SU-DHL-6 (cell line): Measurements from ENCODE around the gene BSCL2.

Experiments used
- H2AFZ ChIP-seq: fragments of 200-600 bp; sonication (generic); 2 replicates; pipeline ENCODE4 v1.6.1; 2014; ENCODE audit warnings: low read depth, mild to moderate bottlenecking, moderate library complexity, mixed read lengths, antibody characterized with exemption, low read length; ENCODE audit not compliant: severe bottlenecking
- H3F3A ChIP-seq: fragments of 200-600 bp; shearing (Covaris generic); 2 replicates; pipeline ENCODE4 v1.6.0; 2016; ENCODE audit warnings: antibody characterized with exemption, mild to moderate bottlenecking; ENCODE audit not compliant: insufficient read depth
- H3K27ac ChIP-seq: fragments of 200-600 bp; sonication (generic); 2 replicates; pipeline ENCODE4 v1.5.1; 2016; ENCODE audit warnings: low read depth, mild to moderate bottlenecking, low read length, moderate library complexity, mixed read lengths
- H3K27me3 ChIP-seq: fragments of 200-600 bp; sonication (generic), shearing (Covaris generic); 2 replicates; pipeline ENCODE4 v1.6.0; 2014; ENCODE audit warnings: mild to moderate bottlenecking, low read length
- H3K36me3 ChIP-seq: fragments of 200-600 bp; sonication (generic); 2 replicates; pipeline ENCODE4 v1.6.1; 2014; ENCODE audit warnings: mild to moderate bottlenecking, low read length, mixed read lengths
- H3K4me2 ChIP-seq: fragments of 300-600, 200-600 bp; shearing (Covaris generic), sonication (generic); 2 replicates; pipeline ENCODE4 v1.6.0; 2014; ENCODE audit warnings: low read length, low read depth, mild to moderate bottlenecking; ENCODE audit not compliant: poor library complexity, severe bottlenecking
- H3K4me3 ChIP-seq: fragments of 200-600 bp; sonication (generic); 2 replicates; pipeline ENCODE4 v1.5.1; 2014; ENCODE audit warnings: antibody characterized with exemption, low read length, mild to moderate bottlenecking, mixed read lengths; ENCODE audit not compliant: insufficient read depth, poor library complexity, severe bottlenecking
- H3K79me2 ChIP-seq: fragments of 200-600 bp; sonication (generic); 2 replicates; pipeline ENCODE4 v1.6.1; 2014; ENCODE audit warnings: mild to moderate bottlenecking, low read length, moderate library complexity; ENCODE audit not compliant: insufficient read depth
- H3K9ac ChIP-seq: fragments of 200-600 bp; sonication (generic); 2 replicates; pipeline ENCODE4 v1.7.0; 2014; ENCODE audit warnings: mild to moderate bottlenecking, low read length
- H3K9me2 ChIP-seq: fragments of 200-600 bp; sonication (generic); replicated peaks from 2 replicates; pipeline ENCODE4 v1.6.1; 2014; ENCODE audit warnings: low read length; ENCODE audit not compliant: insufficient read depth
- H3K9me3 ChIP-seq: fragments of 200-600 bp; sonication (generic); 2 replicates; pipeline ENCODE4 v1.6.1; 2014; ENCODE audit warnings: low read length, mixed read lengths; ENCODE audit not compliant: insufficient read depth
- H4K20me1 ChIP-seq: fragments of 200-600 bp; sonication (generic); 2 replicates; pipeline ENCODE4 v1.6.1; 2014; ENCODE audit warnings: low read depth, mild to moderate bottlenecking, antibody characterized with exemption, low read length, moderate library complexity, mixed read lengths
- EZH2phosphoT487 ChIP-seq: fragments of 200-600 bp; sonication (generic), shearing (Covaris generic); conservative IDR thresholded peaks from 2 replicates; pipeline ENCODE4 v1.6.1; 2018; ENCODE audit warnings: mild to moderate bottlenecking, antibody characterized with exemption, low read length, moderate library complexity, mixed read lengths
- TF ChIP-seq, protein P1 (sequence below): fragments of 200-600 bp; sonication (generic); IDR thresholded peaks from one replicate; pipeline ENCODE4 v1.5.1; 2017; ENCODE audit warnings: antibody characterized with exemption, mild to moderate bottlenecking, low read length, moderate library complexity; ENCODE audit not compliant: insufficient read depth, poor library complexity, severe bottlenecking

The BSCL2 gene

DNA sequence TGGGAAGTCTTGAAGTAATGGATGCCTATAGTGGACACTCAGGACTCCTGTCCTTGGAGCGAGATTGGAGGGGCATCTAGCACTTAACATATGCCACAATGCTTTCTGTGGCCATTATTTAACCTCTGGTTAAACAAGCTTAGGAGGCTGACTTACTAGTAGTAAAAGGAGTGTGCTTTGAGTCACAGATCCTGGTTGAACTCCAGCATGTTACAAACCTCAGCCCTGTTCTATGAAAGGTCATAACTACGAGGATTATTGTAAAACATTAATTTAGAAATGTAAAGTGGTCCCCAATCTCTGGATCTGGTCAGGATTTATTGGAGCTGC is 34.1 kb downstream of the BSCL2 start:
- H3K4me3 ChIP-seq = no peak overlapping the region
- no peaks in the 10 kb centered on the region for H4K20me1 ChIP-seq
- no peak overlapping the region for H2AFZ ChIP-seq
- H3K9ac ChIP-seq = peak overlapping the region; percentile 81
- H3K27ac ChIP-seq = no peak overlapping the region; the same call in 1 of the 2 replicates
- H3F3A ChIP-seq = peaks cover 39% of the 10 kb centered on the region
- TF ChIP-seq EZH2phosphoT487 = no peak
- TF ChIP-seq, protein P1, sequence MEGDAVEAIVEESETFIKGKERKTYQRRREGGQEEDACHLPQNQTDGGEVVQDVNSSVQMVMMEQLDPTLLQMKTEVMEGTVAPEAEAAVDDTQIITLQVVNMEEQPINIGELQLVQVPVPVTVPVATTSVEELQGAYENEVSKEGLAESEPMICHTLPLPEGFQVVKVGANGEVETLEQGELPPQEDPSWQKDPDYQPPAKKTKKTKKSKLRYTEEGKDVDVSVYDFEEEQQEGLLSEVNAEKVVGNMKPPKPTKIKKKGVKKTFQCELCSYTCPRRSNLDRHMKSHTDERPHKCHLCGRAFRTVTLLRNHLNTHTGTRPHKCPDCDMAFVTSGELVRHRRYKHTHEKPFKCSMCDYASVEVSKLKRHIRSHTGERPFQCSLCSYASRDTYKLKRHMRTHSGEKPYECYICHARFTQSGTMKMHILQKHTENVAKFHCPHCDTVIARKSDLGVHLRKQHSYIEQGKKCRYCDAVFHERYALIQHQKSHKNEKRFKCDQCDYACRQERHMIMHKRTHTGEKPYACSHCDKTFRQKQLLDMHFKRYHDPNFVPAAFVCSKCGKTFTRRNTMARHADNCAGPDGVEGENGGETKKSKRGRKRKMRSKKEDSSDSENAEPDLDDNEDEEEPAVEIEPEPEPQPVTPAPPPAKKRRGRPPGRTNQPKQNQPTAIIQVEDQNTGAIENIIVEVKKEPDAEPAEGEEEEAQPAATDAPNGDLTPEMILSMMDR = no peak
- peaks cover 38% of the 10 kb centered on the region for H3K79me2 ChIP-seq
- H3K4me2 ChIP-seq = peak overlapping the region; percentile 91
- H3K9me2 ChIP-seq = no peaks in the 10 kb centered on the region
- H3K27me3 ChIP-seq = no peaks in the 10 kb centered on the region
- H3K9me3 ChIP-seq = no peaks in the 10 kb centered on the region
- H3K36me3 ChIP-seq = no peaks in the 10 kb centered on the region

GRCh38 chr11:62671608-62672389 is 35.4 kb downstream of the BSCL2 start, which contains the start of the genes LBHD1 and UQCC3:
Gene LBHD1 (minus strand): TSS chr11:62672267. CDS start chr11:62670031, 2,236 bp downstream.
Gene UQCC3 (plus strand): TSS chr11:62671673. CDS start chr11:62671746, 73 bp downstream.
- peak within 1 kb of the TSS; percentile 68 for H2AFZ ChIP-seq
- H3K4me3 ChIP-seq = peak within 1 kb of the TSS; percentile 69
- peaks cover 49% of the 10 kb centered on the region for H3F3A ChIP-seq
- no peaks in the 10 kb centered on the region for H3K9me2 ChIP-seq
- H3K9ac ChIP-seq = peak within 1 kb of the TSS; percentile 81
- no peak for TF ChIP-seq EZH2phosphoT487
- TF ChIP-seq, protein P1 = no peak
- no peaks in the 10 kb centered on the region for H3K9me3 ChIP-seq
- H4K20me1 ChIP-seq = no peaks in the 10 kb centered on the region
- no peaks in the 10 kb centered on the region for H3K27me3 ChIP-seq
- H3K36me3 ChIP-seq = no peaks in the 10 kb centered on the region
- peak within 1 kb of the TSS; percentile 79 for H3K27ac ChIP-seq
- H3K4me2 ChIP-seq = peak within 1 kb of the TSS; percentile 91
- peaks cover 42% of the 10 kb centered on the region for H3K79me2 ChIP-seq

DNA sequence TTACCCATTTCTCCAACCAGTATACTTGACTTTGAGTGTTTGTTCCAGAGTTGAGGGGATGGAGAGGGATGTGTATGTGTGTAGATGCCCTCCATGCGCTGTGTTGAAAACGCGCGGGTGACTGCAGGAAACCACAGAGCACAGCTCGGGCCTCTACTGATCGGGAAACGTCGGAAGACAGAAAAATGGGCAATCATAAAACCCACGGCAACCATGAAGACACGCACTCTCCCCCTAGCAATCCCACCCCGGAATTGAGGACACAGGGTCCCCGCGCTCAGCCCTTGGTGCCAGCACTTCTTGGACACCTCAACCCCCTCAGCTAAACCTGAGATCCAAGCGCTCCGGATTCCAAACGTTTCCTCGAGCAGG is 36.0 kb downstream of the BSCL2 start:
- Histone ChIP-seq H3K27ac (peak overlapping the region; percentile 79), H3K79me2 (peaks cover 48% of the 10 kb centered on the region), H2AFZ (peak overlapping the region; percentile 68), H3K27me3 (no peaks in the 10 kb centered on the region), H3K9ac (peak overlapping the region; percentile 81), H3K9me3 (no peaks in the 10 kb centered on the region), H3K9me2 (no peaks in the 10 kb centered on the region), H3K4me2 (peak overlapping the region; percentile 91), H4K20me1 (no peaks in the 10 kb centered on the region), H3F3A (peaks cover 55% of the 10 kb centered on the region), H3K4me3 (peak overlapping the region; percentile 69), H3K36me3 (peaks cover 3% of the 10 kb centered on the region; the same call in 1 of the 2 replicates)
- no peak for TF ChIP-seq EZH2phosphoT487
